Neuronal stem cell (in vitro differentiated cells): ENCODE data around the gene RYR1.
A peak's percentile ranks its signal among the peaks of the same experiment; 100 is the strongest.

Source experiments
- DNase-seq: peaks from one replicate; pipeline ENCODE4 v3.0.0-alpha.2; 2013; ENCODE audit warnings: low spot score
- H2AFZ ChIP-seq: one replicate; pipeline ENCODE4 v1.6.1; 2013; ENCODE audit warnings: mild to moderate bottlenecking, low read length, inconsistent platforms
- H2AK5ac ChIP-seq: 2 replicates; pipeline ENCODE4 v1.6.1; 2013; ENCODE audit warnings: low read depth, mild to moderate bottlenecking, inconsistent platforms, low read length, moderate library complexity, mixed read lengths
- H2BK120ac ChIP-seq: 2 replicates; pipeline ENCODE4 v1.6.1; 2013; ENCODE audit warnings: low read depth, mild to moderate bottlenecking, inconsistent platforms, low read length, moderate library complexity, mixed read lengths
- H2BK12ac ChIP-seq: one replicate; pipeline ENCODE4 v1.6.1; 2013; ENCODE audit warnings: low read length, inconsistent platforms
- H2BK15ac ChIP-seq: 2 replicates; pipeline ENCODE4 v1.6.1; 2013; ENCODE audit warnings: mild to moderate bottlenecking, low read length, inconsistent platforms, mixed read lengths
- H2BK5ac ChIP-seq: one replicate; pipeline ENCODE4 v1.6.1; 2013; ENCODE audit warnings: inconsistent platforms, mild to moderate bottlenecking, low read length, moderate library complexity
- H3K14ac ChIP-seq: one replicate; pipeline ENCODE4 v1.6.1; 2013; ENCODE audit warnings: low read length, inconsistent platforms
- H3K18ac ChIP-seq: 2 replicates; pipeline ENCODE4 v1.6.1; 2013; ENCODE audit warnings: low read length, inconsistent platforms
- H3K23ac ChIP-seq: 2 replicates; pipeline ENCODE4 v1.6.1; 2013; ENCODE audit warnings: low read depth, mild to moderate bottlenecking, mixed read lengths, low read length, inconsistent platforms; ENCODE audit not compliant: poor library complexity
- H3K27ac ChIP-seq: replicated peaks from 3 replicates; pipeline ENCODE4 v1.5.1; 2013; ENCODE audit warnings: low read length, inconsistent platforms
- H3K27me3 ChIP-seq, 3 experiments: 2 replicates each; pipeline ENCODE4 v1.6.1; 2013; ENCODE audit warnings: low read length in 3 of 3, mild to moderate bottlenecking in 2 of 3, inconsistent platforms in 1 of 3, low read depth in 1 of 3, mixed read lengths in 1 of 3, moderate library complexity in 1 of 3; ENCODE audit not compliant: control insufficient read depth in 3 of 3, insufficient read depth in 3 of 3
- H3K36me3 ChIP-seq, 2 donors: replicated peaks in 1 of 2; 2 replicates each; pipeline ENCODE4 v1.6.1; 2013; ENCODE audit warnings: low read length in 2 of 2; ENCODE audit not compliant: control insufficient read depth in 2 of 2, insufficient read depth in 2 of 2
- H3K4ac ChIP-seq: 2 replicates; pipeline ENCODE4 v1.6.1; 2013; ENCODE audit warnings: inconsistent platforms, mild to moderate bottlenecking, low read length, moderate library complexity
- H3K4me1 ChIP-seq, 2 donors: 1 replicate in 1 of 2; 2 replicates in 1 of 2; pipeline ENCODE4 v1.6.1; 2013; ENCODE audit warnings: low read length in 2 of 2, low read depth in 1 of 2; ENCODE audit not compliant: control insufficient read depth in 2 of 2, insufficient read depth in 1 of 2
- H3K4me2 ChIP-seq: one replicate; pipeline ENCODE4 v1.6.1; 2013; ENCODE audit warnings: mild to moderate bottlenecking, low read length, inconsistent platforms; ENCODE audit not compliant: insufficient read depth, poor library complexity, severe bottlenecking
- H3K4me3 ChIP-seq, 2 donors: 2 replicates each; pipeline ENCODE4 v1.5.1; 2013; ENCODE audit warnings: low read length in 2 of 2, mild to moderate bottlenecking in 2 of 2, inconsistent platforms in 1 of 2, moderate library complexity in 1 of 2
- H3K79me1 ChIP-seq: one replicate; pipeline ENCODE4 v1.6.1; 2013; ENCODE audit warnings: low read depth, mild to moderate bottlenecking, inconsistent platforms, low read length, moderate library complexity
- H3K9ac ChIP-seq: one replicate; pipeline ENCODE4 v1.6.1; 2013; ENCODE audit warnings: mild to moderate bottlenecking, low read depth, low read length, inconsistent platforms; ENCODE audit not compliant: poor library complexity
- H3K9me3 ChIP-seq, 2 donors: replicated peaks in 1 of 2; 2 replicates each; pipeline versions ENCODE3 to v1.6.1; 2013; ENCODE audit warnings: low read length in 2 of 2, mild to moderate bottlenecking in 2 of 2, inconsistent platforms in 1 of 2, low read depth in 1 of 2, mixed read lengths in 1 of 2, moderate library complexity in 1 of 2; ENCODE audit not compliant: control insufficient read depth in 2 of 2, insufficient read depth in 1 of 2
- H4K8ac ChIP-seq: one replicate; pipeline ENCODE4 v1.6.1; 2013; ENCODE audit warnings: low read depth, mild to moderate bottlenecking, inconsistent platforms, low read length, moderate library complexity
- H4K91ac ChIP-seq: one replicate; pipeline ENCODE4 v1.6.1; 2013; ENCODE audit warnings: low read length, low read depth, mild to moderate bottlenecking, inconsistent platforms; ENCODE audit not compliant: poor library complexity
- WGBS, 2 donors: extraction: QIAGEN DNeasy Blood & Tissue Kit; methylation state at CpG; one replicate each; pipeline ENCODE4 v1.1.7; 2013; ENCODE audit warnings: missing lambda C conversion rate in 2 of 2, mixed read lengths in 1 of 2; ENCODE audit not compliant: insufficient read length in 2 of 2, insufficient replicate concordance in 1 of 2; ENCODE audit errors: extremely low coverage in 2 of 2; 5-methylcytosine and 5-hydroxymethylcytosine counted together

The RYR1 gene

GRCh38 chr19:38506723-38507550, 73.4 kb downstream of the RYR1 start:
- no peak overlapping the region for H2AFZ ChIP-seq
- H2AK5ac ChIP-seq: no peak overlapping the region
- peak overlapping the region; percentile 3 for H3K23ac ChIP-seq
- H4K91ac ChIP-seq: no peak overlapping the region
- H3K9me3 ChIP-seq: peaks cover 0 to 2% of the 10 kb centered on the region in 2 donors
- H2BK5ac ChIP-seq: no peak overlapping the region
- H3K79me1 ChIP-seq: no peaks in the 10 kb centered on the region
- H3K4me2 ChIP-seq: no peak overlapping the region
- H4K8ac ChIP-seq: no peak overlapping the region
- peaks cover 0 to 2% (median 0%) of the 10 kb centered on the region in 3 experiments for H3K27me3 ChIP-seq
- no peak overlapping the region for H2BK12ac ChIP-seq
- H3K4me3 ChIP-seq: no peak overlapping the region
- DNase-seq: peak; percentile 48
- H2BK120ac ChIP-seq: no peak overlapping the region
- H3K4me1 ChIP-seq: no peaks in the 10 kb centered on the region
- no peak overlapping the region for H3K27ac ChIP-seq
- no peak overlapping the region for H2BK15ac ChIP-seq
- no peak overlapping the region for H3K9ac ChIP-seq
- H3K18ac ChIP-seq: no peak overlapping the region
- peaks cover 0 to 2% of the 10 kb centered on the region in 2 donors for H3K36me3 ChIP-seq
- H3K14ac ChIP-seq: no peak overlapping the region
- no CpG with 5 or more reads among the region's 35 CpGs for WGBS, 2 donors
- H3K4ac ChIP-seq: no peak overlapping the region

- no CpG with 5 or more reads among the region's 12 CpGs for WGBS, 2 donors
- DNase-seq: no peak
- no peak overlapping the region for H3K4me2 ChIP-seq
- no peak overlapping the region for H4K91ac ChIP-seq
- H3K79me1 ChIP-seq: no peaks in the 10 kb centered on the region
- H2AFZ ChIP-seq: no peak overlapping the region
- H3K18ac ChIP-seq: no peak overlapping the region
- H3K9me3 ChIP-seq: peaks cover 0 to 2% of the 10 kb centered on the region in 2 donors
- H3K27me3 ChIP-seq: peaks cover 0 to 2% (median 0%) of the 10 kb centered on the region in 3 experiments
- no peak overlapping the region for H3K9ac ChIP-seq
- H3K36me3 ChIP-seq: peaks cover 0 to 2% of the 10 kb centered on the region in 2 donors
- no peak overlapping the region for H2BK5ac ChIP-seq
- H4K8ac ChIP-seq: no peak overlapping the region
- H3K4ac ChIP-seq: no peak overlapping the region
- no peak overlapping the region for H3K27ac ChIP-seq
- no peak overlapping the region for H3K23ac ChIP-seq
- H2BK12ac ChIP-seq: no peak overlapping the region
- H3K4me3 ChIP-seq: no peak overlapping the region
- H2AK5ac ChIP-seq: no peak overlapping the region
- no peak overlapping the region for H3K14ac ChIP-seq
- no peaks in the 10 kb centered on the region for H3K4me1 ChIP-seq
- H2BK15ac ChIP-seq: no peak overlapping the region
- H2BK120ac ChIP-seq: no peak overlapping the region
Observed at GRCh38 chr19:38507551-38508127, 74.1 kb downstream of the RYR1 start.

- H3K27me3 ChIP-seq: peaks cover 0 to 2% (median 0%) of the 10 kb centered on the region in 3 experiments
- whole genome bisulfite sequencing, 2 donors: no CpG with 5 or more reads among the region's 6 CpGs
- no peak overlapping the region for H4K8ac ChIP-seq
- H3K4me2 ChIP-seq: no peak overlapping the region
- H3K9me3 ChIP-seq: no peaks in the 10 kb centered on the region
- no peak overlapping the region for H3K27ac ChIP-seq
- H2BK15ac ChIP-seq: no peak overlapping the region
- no peak overlapping the region for H4K91ac ChIP-seq
- no peak overlapping the region for H2BK12ac ChIP-seq
- H3K14ac ChIP-seq: no peak overlapping the region
- peak overlapping the region; percentile 54 for H3K9ac ChIP-seq
- no peak overlapping the region for H3K23ac ChIP-seq
- DNase-seq: no peak
- no peaks in the 10 kb centered on the region for H3K79me1 ChIP-seq
- no peak overlapping the region for H3K4me3 ChIP-seq
- H3K36me3 ChIP-seq: peaks cover 0 to 2% of the 10 kb centered on the region in 2 donors
- no peak overlapping the region for H2AK5ac ChIP-seq
- H3K4me1 ChIP-seq: no peaks in the 10 kb centered on the region
- H3K18ac ChIP-seq: no peak overlapping the region
- H2AFZ ChIP-seq: no peak overlapping the region
- no peak overlapping the region for H2BK5ac ChIP-seq
- H3K4ac ChIP-seq: no peak overlapping the region
- H2BK120ac ChIP-seq: no peak overlapping the region
Observed at GRCh38 chr19:38508507-38508906, 75.0 kb downstream of the RYR1 start.

- Histone ChIP-seq H3K9me3 (no peaks in the 10 kb centered on the region), H3K79me1 (no peaks in the 10 kb centered on the region), H2BK12ac (no peak overlapping the region), H2AK5ac (no peak overlapping the region), H3K27me3 (peaks cover 0 to 2% (median 0%) of the 10 kb centered on the region in 3 experiments), H3K14ac (no peak overlapping the region), H3K4me1 (no peaks in the 10 kb centered on the region), H3K9ac (no peak overlapping the region), H3K23ac (no peak overlapping the region), H4K8ac (no peak overlapping the region), H3K4me2 (no peak overlapping the region), H3K18ac (no peak overlapping the region), H2BK15ac (no peak overlapping the region), H2BK5ac (no peak overlapping the region), H3K4ac (no peak overlapping the region), H3K4me3 (no peak overlapping the region), H3K27ac (no peak overlapping the region), H4K91ac (no peak overlapping the region), H3K36me3 (peaks cover 0 to 2% of the 10 kb centered on the region in 2 donors), H2AFZ (no peak overlapping the region), H2BK120ac (no peak overlapping the region)
- no peak for DNase-seq
- no CpG with 5 or more reads among the region's 2 CpGs for WGBS, 2 donors
Observed at GRCh38 chr19:38509027-38509426, 75.5 kb downstream of the RYR1 start.
